ENCODE data around the gene TCF7L1.

DNA sequence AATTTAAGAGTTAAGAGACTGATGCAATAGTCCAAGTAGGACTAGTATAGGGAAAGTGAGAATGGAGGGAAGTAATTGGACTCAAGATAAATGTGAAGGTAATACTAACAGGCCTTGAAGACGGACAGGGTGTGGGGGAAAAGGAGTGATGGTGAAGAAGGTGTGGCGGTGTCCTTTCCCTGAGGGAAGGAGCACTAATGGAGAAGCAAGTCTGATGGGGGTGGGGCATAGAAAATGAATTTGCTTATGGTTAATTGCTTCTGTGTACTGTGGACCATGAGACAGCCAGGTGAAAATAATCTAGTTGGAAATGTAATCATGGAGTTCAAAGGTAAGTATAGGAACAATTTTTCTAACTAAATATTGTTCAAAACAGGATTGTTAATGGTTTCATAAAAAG, 201.7 kb downstream of the TCF7L1 start:
- TF ChIP-seq, protein P1, sequence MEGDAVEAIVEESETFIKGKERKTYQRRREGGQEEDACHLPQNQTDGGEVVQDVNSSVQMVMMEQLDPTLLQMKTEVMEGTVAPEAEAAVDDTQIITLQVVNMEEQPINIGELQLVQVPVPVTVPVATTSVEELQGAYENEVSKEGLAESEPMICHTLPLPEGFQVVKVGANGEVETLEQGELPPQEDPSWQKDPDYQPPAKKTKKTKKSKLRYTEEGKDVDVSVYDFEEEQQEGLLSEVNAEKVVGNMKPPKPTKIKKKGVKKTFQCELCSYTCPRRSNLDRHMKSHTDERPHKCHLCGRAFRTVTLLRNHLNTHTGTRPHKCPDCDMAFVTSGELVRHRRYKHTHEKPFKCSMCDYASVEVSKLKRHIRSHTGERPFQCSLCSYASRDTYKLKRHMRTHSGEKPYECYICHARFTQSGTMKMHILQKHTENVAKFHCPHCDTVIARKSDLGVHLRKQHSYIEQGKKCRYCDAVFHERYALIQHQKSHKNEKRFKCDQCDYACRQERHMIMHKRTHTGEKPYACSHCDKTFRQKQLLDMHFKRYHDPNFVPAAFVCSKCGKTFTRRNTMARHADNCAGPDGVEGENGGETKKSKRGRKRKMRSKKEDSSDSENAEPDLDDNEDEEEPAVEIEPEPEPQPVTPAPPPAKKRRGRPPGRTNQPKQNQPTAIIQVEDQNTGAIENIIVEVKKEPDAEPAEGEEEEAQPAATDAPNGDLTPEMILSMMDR (optimal IDR thresholded peaks at IDR 0.05 in 1 of 3, IDR thresholded peaks at IDR 0.05 in 1 of 3, conservative IDR thresholded peaks at IDR 0.05 in 1 of 3; ENCODE audit: extremely low read depth in 1 of 3, insufficient read depth in 2 of 3, low read length in 3 of 3) = no peak
- TF ChIP-seq EZH2 (IDR thresholded peaks at IDR 0.05; ENCODE audit: low read length) = no peak

Measured in keratinocyte (primary cell).